Lower leg skin (tissue), 3 donors: ENCODE results near the gene APBA1.

Experiments used
- CTCF ChIP-seq, 3 donors: fragments of 450-650 bp; IDR thresholded peaks; one replicate each; pipeline ENCODE4 v1.5.1; 2016; ENCODE audit warnings: antibody characterized with exemption in 3 of 3, mild to moderate bottlenecking in 3 of 3, moderate library complexity in 2 of 3
- POLR2A ChIP-seq, 2 donors: fragments of 450-650 bp; IDR thresholded peaks; one replicate each; pipeline ENCODE4 v1.6.1; 2016 to 2017; ENCODE audit warnings: antibody characterized with exemption in 2 of 2, mild to moderate bottlenecking in 1 of 2, moderate library complexity in 1 of 2

DNA sequence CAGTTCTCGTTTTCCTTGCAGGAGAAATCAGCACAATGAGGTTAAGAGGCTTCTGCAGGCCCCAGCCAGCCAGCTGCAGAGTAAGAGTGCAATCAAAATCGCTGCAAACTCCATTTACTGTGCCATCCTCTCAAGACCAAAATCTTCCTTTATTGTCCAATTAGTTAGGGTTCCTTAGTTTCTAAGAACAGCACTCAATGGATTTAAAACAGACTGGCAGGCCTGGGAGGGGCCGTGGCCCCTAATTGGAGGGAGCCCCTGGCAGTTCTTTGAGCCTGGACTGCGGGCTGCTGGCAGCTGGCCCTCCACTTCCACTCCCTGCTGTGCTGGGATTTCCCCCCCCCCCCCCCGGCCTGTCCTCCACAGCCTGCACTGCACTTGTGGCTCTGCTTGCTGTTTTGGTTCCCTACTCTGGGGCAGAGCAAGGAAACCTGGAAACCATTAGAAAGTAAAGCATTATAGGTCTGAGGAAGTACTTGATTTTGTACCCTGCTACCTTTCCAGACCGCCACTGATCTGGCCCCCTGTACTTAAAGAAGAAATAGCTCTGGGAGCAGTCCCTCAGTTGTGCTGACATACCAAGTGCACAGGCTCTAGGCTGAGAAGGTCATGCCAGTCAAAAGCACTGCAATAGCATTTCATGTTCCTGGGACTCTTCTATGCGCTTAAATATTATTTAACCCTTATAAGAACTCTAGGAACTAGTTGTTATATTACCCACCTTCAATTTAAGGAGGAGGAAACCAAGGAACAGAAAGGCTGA is 129.0 kb downstream of the APBA1 start:
- TF ChIP-seq CTCF (IDR thresholded peaks at IDR 0.05) (no peak), POLR2A (IDR thresholded peaks at IDR 0.05) (no peak)
